MM.1S (cell line): Measurements from ENCODE around the gene DNM1.

ENCODE experiments used
- DNase-seq: peaks from one replicate; pipeline ENCODE4 v3.0.0-alpha.2; 2015
- H2AFZ ChIP-seq: fragments of 300-600 bp; sonication (generic); 2 replicates; pipeline ENCODE4 v1.6.0; 2016; ENCODE audit warnings: antibody characterized with exemption, low read length
- H3F3A ChIP-seq: fragments of 300-600 bp; sonication (generic); 2 replicates; pipeline ENCODE4 v1.6.1; 2016; ENCODE audit warnings: mild to moderate bottlenecking, antibody characterized with exemption, low read length, moderate library complexity, mixed read lengths; ENCODE audit not compliant: insufficient read depth
- H3K27ac ChIP-seq: fragments of 300-600 bp; sonication (generic); 2 replicates; pipeline ENCODE4 v1.5.1; 2016; ENCODE audit warnings: mild to moderate bottlenecking, low read length
- H3K27me3 ChIP-seq: fragments of 300-600 bp; sonication (generic); replicated peaks from 2 replicates; pipeline ENCODE4 v1.6.0; 2016; ENCODE audit warnings: low read length; ENCODE audit not compliant: insufficient read depth
- H3K36me3 ChIP-seq: fragments of 300-600 bp; sonication (generic); replicated peaks from 2 replicates; pipeline ENCODE4 v1.6.1; 2016; ENCODE audit warnings: mild to moderate bottlenecking, low read length, mixed read lengths; ENCODE audit not compliant: insufficient read depth
- H3K4me1 ChIP-seq: fragments of 300-600 bp; sonication (generic); 2 replicates; pipeline ENCODE4 v1.6.1; 2016; ENCODE audit warnings: low read length, mixed read lengths
- H3K4me2 ChIP-seq: fragments of 300-600 bp; sonication (generic); 2 replicates; pipeline ENCODE4 v1.6.0; 2016; ENCODE audit warnings: low read depth, low read length
- H3K4me3 ChIP-seq: fragments of 300-600 bp; sonication (generic); 2 replicates; pipeline ENCODE4 v1.5.1; 2016; ENCODE audit warnings: low read length, mixed read lengths
- H3K79me2 ChIP-seq: fragments of 300-600 bp; sonication (generic); 2 replicates; pipeline ENCODE4 v1.6.1; 2016; ENCODE audit warnings: mixed run types, low read length, mixed read lengths
- H3K9ac ChIP-seq: fragments of 300-600 bp; sonication (generic); 2 replicates; pipeline ENCODE4 v1.6.1; 2016; ENCODE audit warnings: low read length, mixed read lengths
- H3K9me2 ChIP-seq: fragments of 300-600 bp; sonication (generic); replicated peaks from 2 replicates; pipeline ENCODE4 v1.6.1; 2016; ENCODE audit warnings: mild to moderate bottlenecking, low read length, mixed read lengths; ENCODE audit not compliant: insufficient read depth
- H3K9me3 ChIP-seq: fragments of 300-600 bp; sonication (generic); replicated peaks from 2 replicates; pipeline ENCODE4 v1.6.1; 2016; ENCODE audit warnings: mild to moderate bottlenecking, low read length, mixed read lengths; ENCODE audit not compliant: insufficient read depth
- H4K20me1 ChIP-seq: fragments of 300-600 bp; sonication (generic); 2 replicates; pipeline ENCODE4 v1.6.1; 2016; ENCODE audit warnings: mild to moderate bottlenecking, low read length, moderate library complexity, mixed read lengths; ENCODE audit not compliant: insufficient read depth
- CTCF ChIP-seq: fragments of 300-600 bp; sonication (generic); IDR thresholded peaks from 2 replicates; pipeline ENCODE4 v1.5.1; 2016; ENCODE audit warnings: antibody characterized with exemption, low read length, mixed read lengths
- EZH2 ChIP-seq: fragments of 300-600 bp; sonication (generic); optimal IDR thresholded peaks from 2 replicates; pipeline ENCODE3; 2017; ENCODE audit warnings: low read depth, mild to moderate bottlenecking, antibody characterized with exemption, low read length, mixed read lengths
- EZH2phosphoT487 ChIP-seq: fragments of 300-600 bp; sonication (generic); IDR thresholded peaks from 2 replicates; pipeline ENCODE4 v1.6.1; 2018; ENCODE audit warnings: antibody characterized with exemption, low read length

Gene DNM1

GRCh38 chr9:128253140-128253990 lies 50.2 kb downstream of the DNM1 start:
- peak; percentile 35 for DNase-seq
- no peak for TF ChIP-seq CTCF
- TF ChIP-seq EZH2phosphoT487, result no peak
- no peak for TF ChIP-seq EZH2
- Histone ChIP-seq H3K79me2 (no peaks in the 10 kb centered on the region), H3K27me3 (peaks cover 19% of the 10 kb centered on the region), H4K20me1 (no peaks in the 10 kb centered on the region), H2AFZ (peak overlapping the region; percentile 38; the same call in 1 of the 2 replicates), H3K9me2 (no peaks in the 10 kb centered on the region), H3K27ac (no peak overlapping the region), H3K4me2 (no peak overlapping the region), H3K4me1 (peaks cover 3% of the 10 kb centered on the region; the same call in 1 of the 2 replicates), H3K36me3 (no peaks in the 10 kb centered on the region), H3K9ac (no peak overlapping the region), H3F3A (peaks cover 7% of the 10 kb centered on the region; the same call in 1 of the 2 replicates), H3K9me3 (no peaks in the 10 kb centered on the region), H3K4me3 (no peak overlapping the region)

GRCh38 chr9:128253991-128254346 lies 50.8 kb downstream of the DNM1 start:
- no peaks in the 10 kb centered on the region for H4K20me1 ChIP-seq
- H3K27me3 ChIP-seq, result peaks cover 19% of the 10 kb centered on the region
- peaks cover 7% of the 10 kb centered on the region; the same call in 1 of the 2 replicates for H3F3A ChIP-seq
- TF ChIP-seq EZH2phosphoT487 (no peak), CTCF (no peak), EZH2 (no peak)
- no peak overlapping the region for H3K27ac ChIP-seq
- peaks cover 3% of the 10 kb centered on the region; the same call in 1 of the 2 replicates for H3K4me1 ChIP-seq
- H3K9me3 ChIP-seq, result no peaks in the 10 kb centered on the region
- no peak overlapping the region for H3K4me3 ChIP-seq
- no peak overlapping the region for H3K4me2 ChIP-seq
- H3K9me2 ChIP-seq, result no peaks in the 10 kb centered on the region
- no peak for DNase-seq
- no peaks in the 10 kb centered on the region for H3K36me3 ChIP-seq
- no peak overlapping the region for H3K9ac ChIP-seq
- H3K79me2 ChIP-seq, result no peaks in the 10 kb centered on the region
- H2AFZ ChIP-seq, result no peak overlapping the region

- H3K36me3 ChIP-seq, result no peaks in the 10 kb centered on the region
- H3K9ac ChIP-seq, result no peak overlapping the region
- no peak overlapping the region for H3K4me3 ChIP-seq
- no peak overlapping the region for H3K27ac ChIP-seq
- H3K27me3 ChIP-seq, result peaks cover 19% of the 10 kb centered on the region
- no peaks in the 10 kb centered on the region for H3K9me2 ChIP-seq
- TF ChIP-seq EZH2phosphoT487, result no peak
- no peak for TF ChIP-seq EZH2
- peaks cover 3% of the 10 kb centered on the region; the same call in 1 of the 2 replicates for H3K4me1 ChIP-seq
- peaks cover 7% of the 10 kb centered on the region; the same call in 1 of the 2 replicates for H3F3A ChIP-seq
- no peak for DNase-seq
- no peaks in the 10 kb centered on the region for H3K9me3 ChIP-seq
- H3K4me2 ChIP-seq, result no peak overlapping the region
- H2AFZ ChIP-seq, result no peak overlapping the region
- H3K79me2 ChIP-seq, result no peaks in the 10 kb centered on the region
- no peaks in the 10 kb centered on the region for H4K20me1 ChIP-seq
Observed at GRCh38 chr9:128254362-128254761, 51.2 kb downstream of the DNM1 start.
